HG03571 (cell line): Measurements from ENCODE around the gene ACP7.
A peak's percentile ranks its signal among the peaks of the same experiment; 100 is the strongest.
"Not testable (repeated sequence)": the region's sequence is repeated elsewhere in the genome, so short reads cannot be mapped to it uniquely, and the experiment has no call there.

Experiments
- ATAC-seq: cut with Tn5 transposase; IDR thresholded peaks from one replicate; pipeline ENCODE4 v1.9.1; 2021; ENCODE audit not compliant: unreplicated experiment

The ACP7 gene

GRCh38 chr19:39104186-39104596 is 20.0 kb downstream of the ACP7 start:
- ATAC-seq, result no peak

GRCh38 chr19:39106194-39106593 is 22.0 kb downstream of the ACP7 start:
- no peak for ATAC-seq

- ATAC-seq, result no peak
Measured at GRCh38 chr19:39109641-39110040, 25.5 kb downstream of the ACP7 start.

GRCh38 chr19:39110263-39110967 is 26.2 kb downstream of the ACP7 start:
- ATAC-seq, result no peak

GRCh38 chr19:39111593-39112199 is 27.5 kb downstream of the ACP7 start:
- ATAC-seq, result no peak

GRCh38 chr19:39112338-39112890 is 28.2 kb downstream of the ACP7 start:
- ATAC-seq, result no peak

GRCh38 chr19:39113199-39113598 is 29.0 kb downstream of the ACP7 start:
- no peak for ATAC-seq

GRCh38 chr19:39115105-39115847 is 31.1 kb downstream of the ACP7 start:
- ATAC-seq, result no peak

- not testable (repeated sequence) for ATAC-seq
Measured at GRCh38 chr19:39117023-39117422, 32.9 kb downstream of the ACP7 start.

- ATAC-seq, result no peak
Measured at GRCh38 chr19:39119830-39120229, 35.7 kb downstream of the ACP7 start.

GRCh38 chr19:39122934-39123731 is 39.0 kb downstream of the ACP7 start:
- ATAC-seq, result no peak

GRCh38 chr19:39124136-39124764 is 40.1 kb downstream of the ACP7 start:
- no peak for ATAC-seq

- no peak for ATAC-seq
Measured at GRCh38 chr19:39125199-39125553, 41.0 kb downstream of the ACP7 start.

- peak; percentile 90 for ATAC-seq
Measured at GRCh38 chr19:39125554-39126311, 41.6 kb downstream of the ACP7 start, which contains the start of gene PAK4. TSS of gene PAK4 (plus strand) at chr19:39125786. CDS start at chr19:39169554, 43,768 bp downstream.

GRCh38 chr19:39126312-39127187 is 42.4 kb downstream of the ACP7 start:
- ATAC-seq, result no peak

- no peak for ATAC-seq
Measured at GRCh38 chr19:39127812-39128515, 43.8 kb downstream of the ACP7 start.

GRCh38 chr19:39128516-39129079 is 44.4 kb downstream of the ACP7 start:
- ATAC-seq, result no peak

- no peak for ATAC-seq
Measured at GRCh38 chr19:39129116-39129515, 44.9 kb downstream of the ACP7 start.
